Measurements from ENCODE around the gene RUSC1.

- TF ChIP-seq POLR2A (IDR thresholded peaks at IDR 0.05) (no peak), CTCF (IDR thresholded peaks at IDR 0.05) (no peak)
Observed at GRCh38 chr1:155379631-155380090, 59.0 kb downstream of the RUSC1 start.

Data from adrenal gland (tissue), 5 donors.